OCI-LY3 (cell line): Measurements from ENCODE around the gene DNM3.

Source experiments
- CTCF ChIP-seq: fragments of 200-600, 300-600 bp; sonication (generic); IDR thresholded peaks from 2 replicates; pipeline ENCODE4 v1.5.1; 2014; ENCODE audit warnings: antibody characterized with exemption, low read length, low read depth
- EZH2phosphoT487 ChIP-seq: fragments of 200-600 bp; shearing (Covaris generic); IDR thresholded peaks from 2 replicates; pipeline ENCODE4 v1.6.1; 2018; ENCODE audit warnings: antibody characterized with exemption, mixed run types, low read depth

GRCh38 chr1:172090511-172090817, 249.2 kb downstream of the DNM3 start:
- TF ChIP-seq CTCF: no peak
- TF ChIP-seq EZH2phosphoT487: no peak
